ENCODE measurements around the gene CHD1L.

CHD1L gene

GRCh38 chr1:147208619-147209018 is 33.9 kb upstream of the CHD1L start:
- ChIA-PET CTCF (no interaction called here), POLR2A (ENCODE audit: low non-redundant PET) (no interaction called here)
- no peak overlapping the region for H3K27ac ChIP-seq
- DNase-seq (ENCODE audit: low spot score) = no peak
- TF ChIP-seq CTCF (conservative IDR thresholded peaks at IDR 0.05; ENCODE audit: low read depth) = no peak

GRCh38 chr1:147209825-147210821 is 32.4 kb upstream of the CHD1L start:
- no peak for TF ChIP-seq CTCF (conservative IDR thresholded peaks at IDR 0.05; ENCODE audit: low read depth)
- DNase-seq (ENCODE audit: low spot score) = no peak
- POLR2A ChIA-PET (ENCODE audit: low non-redundant PET) = no interaction called here
- H3K27ac ChIP-seq = no peak overlapping the region
- CTCF ChIA-PET = no interaction called here

- POLR2A ChIA-PET (ENCODE audit: low non-redundant PET) = no interaction called here
- no peak for DNase-seq (ENCODE audit: low spot score)
- no peak for TF ChIP-seq CTCF (conservative IDR thresholded peaks at IDR 0.05; ENCODE audit: low read depth)
- CTCF ChIA-PET = interaction anchor here (0.7 kb wide), 1 partner anchor 69 kb away, joined by 3 read pairs; no protein-coding TSS in a partner anchor
- H3K27ac ChIP-seq = no peak overlapping the region
Measured at GRCh38 chr1:147210987-147211386, 31.5 kb upstream of the CHD1L start.

GRCh38 chr1:147211577-147211976 is 30.9 kb upstream of the CHD1L start:
- CTCF ChIA-PET = interaction anchor here (0.7 kb wide), 1 partner anchor 68 kb away, joined by 3 read pairs; no protein-coding TSS in a partner anchor
- DNase-seq (ENCODE audit: low spot score) = no peak
- no peak overlapping the region for H3K27ac ChIP-seq
- POLR2A ChIA-PET (ENCODE audit: low non-redundant PET) = no interaction called here
- TF ChIP-seq CTCF (conservative IDR thresholded peaks at IDR 0.05; ENCODE audit: low read depth) = no peak

- POLR2A ChIA-PET (ENCODE audit: low non-redundant PET) = no interaction called here
- no peak for TF ChIP-seq CTCF (conservative IDR thresholded peaks at IDR 0.05; ENCODE audit: low read depth)
- no peak overlapping the region for H3K27ac ChIP-seq
- DNase-seq (ENCODE audit: low spot score) = no peak
- CTCF ChIA-PET = no interaction called here
Measured at GRCh38 chr1:147213271-147213670, 29.2 kb upstream of the CHD1L start.

- ChIA-PET CTCF (interaction anchor here (0.7 kb wide), 1 partner anchor 15 kb away, joined by 4 read pairs; no protein-coding TSS in a partner anchor), POLR2A (ENCODE audit: low non-redundant PET) (no interaction called here)
- no peak for DNase-seq (ENCODE audit: low spot score)
- no peak for TF ChIP-seq CTCF (conservative IDR thresholded peaks at IDR 0.05; ENCODE audit: low read depth)
- H3K27ac ChIP-seq = no peak overlapping the region
Measured at GRCh38 chr1:147214325-147214724, 28.2 kb upstream of the CHD1L start.
